Lung (tissue), 12 donors: Measurements from ENCODE around the gene GPX4. TPM values are rescaled to one million over a fixed set of nuclear protein-coding genes. Genes with fewer than 3 reads are reported as not detected.

ENCODE experiments used
- ATAC-seq: fragments of 200-7000 bp; cut with Tn5 transposase; one replicate; pipeline ENCODE4 v1.9.1; 2020; ENCODE audit warnings: moderate number of reproducible peaks; ENCODE audit not compliant: insufficient read depth, low FRiP score
- DNase-seq, 3 donors: peaks; one replicate each; pipeline ENCODE4 v3.0.0-alpha.2; 2013 to 2017
- H3K27ac ChIP-seq, 2 donors: one replicate each; pipeline ENCODE4 v1.5.1; 2013; ENCODE audit warnings: mild to moderate bottlenecking in 2 of 2, moderate library complexity in 2 of 2, control low read depth in 1 of 2, inconsistent platforms in 1 of 2, low read depth in 1 of 2, low read length in 1 of 2
- H3K27me3 ChIP-seq, 3 donors: one replicate each; pipeline ENCODE4 v1.5.1; 2013; ENCODE audit warnings: low read length in 2 of 3; ENCODE audit not compliant: control insufficient read depth in 3 of 3, insufficient read depth in 3 of 3
- H3K36me3 ChIP-seq, 4 donors: one replicate each; pipeline ENCODE4 v1.5.1; 2013; ENCODE audit warnings: low read length in 4 of 4, mild to moderate bottlenecking in 1 of 4, moderate library complexity in 1 of 4; ENCODE audit not compliant: control insufficient read depth in 4 of 4, insufficient read depth in 4 of 4
- H3K4me1 ChIP-seq, 5 donors: one replicate each; pipeline ENCODE4 v1.5.1; 2013; ENCODE audit warnings: low read length in 5 of 5, mild to moderate bottlenecking in 2 of 5, moderate library complexity in 1 of 5; ENCODE audit not compliant: control insufficient read depth in 5 of 5, insufficient read depth in 5 of 5
- H3K4me3 ChIP-seq: one replicate; pipeline ENCODE4 v1.5.1; 2013; ENCODE audit warnings: mild to moderate bottlenecking, control low read depth, moderate library complexity
- H3K9ac ChIP-seq, 2 donors: one replicate each; pipeline ENCODE4 v1.5.1; 2013; ENCODE audit warnings: low read length in 2 of 2, control low read depth in 1 of 2; ENCODE audit not compliant: insufficient read depth in 1 of 2
- H3K9me3 ChIP-seq, 4 donors: one replicate each; pipeline ENCODE4 v1.5.1; 2013; ENCODE audit warnings: low read length in 3 of 4, mild to moderate bottlenecking in 1 of 4, moderate library complexity in 1 of 4; ENCODE audit not compliant: control insufficient read depth in 4 of 4, insufficient read depth in 3 of 4
- CTCF ChIP-seq: IDR thresholded peaks from 2 replicates; pipeline ENCODE4 v1.5.1; 2012; ENCODE audit warnings: mild to moderate bottlenecking; ENCODE audit errors: control extremely low read depth, extremely low read depth
- WGBS, 2 donors: extraction: QIAGEN DNeasy Blood & Tissue Kit; methylation state at CpG; one replicate each; pipeline ENCODE4 v1.1.7; 2013; 5-methylcytosine and 5-hydroxymethylcytosine counted together
- polyA plus RNA-seq, 2 donors: library from polyadenylated mRNA; stranded (reverse); fragments of 200-250 nt; gene quantifications; one replicate each; pipeline ENCODE4 v1.2.1, GENCODE V29; 2013
- total RNA-seq, 2 donors: library from RNA; depleted of rRNA in 1 of 2; stranded (reverse); fragments of >200 nt in 1 of 2; gene quantifications; one replicate each; pipeline ENCODE4 v1.2.1, GENCODE V29; 2014 to 2021
- donor health status: control.
- donor health status: control.
- donor health status: Bipolar disorder and iron deficiency.
- donor health status: healthy.
- donor health status: DM: yes; HTN: yes; CAD: no.

GPX4 gene
- total and polyA plus RNA-seq, 4 donors = 91.6 to 1,031 (median 466) TPM

- no peak for ATAC-seq
- no peak overlapping the region for H3K27ac ChIP-seq
- no peak for TF ChIP-seq CTCF
- H3K9me3 ChIP-seq = no peaks in the 10 kb centered on the region
- peak overlapping the region; percentile 31 to 75 for H3K9ac ChIP-seq
- H3K36me3 ChIP-seq = peaks cover 0 to 37% (median 5%) of the 10 kb centered on the region in 4 donors
- DNase-seq = no peak
- peaks cover 4 to 17% (median 10%) of the 10 kb centered on the region in 5 donors for H3K4me1 ChIP-seq
- no peaks in the 10 kb centered on the region for H3K27me3 ChIP-seq
- WGBS, 2 donors = 62 to 75% methylated on average over 32 of the region's 32 CpGs
- peak overlapping the region; percentile 87 for H3K4me3 ChIP-seq
These were observed 9.8 kb upstream of the GPX4 start for GRCh38 chr19:1093811-1094553.

- H3K4me1 ChIP-seq = peaks cover 4 to 17% (median 12%) of the 10 kb centered on the region in 5 donors
- ATAC-seq = no peak
These were observed 9.2 kb upstream of the GPX4 start for GRCh38 chr19:1094655-1094977.

GRCh38 chr19:1094978-1095701 lies 8.7 kb upstream of the GPX4 start, which contains the start of gene POLR2E:
Gene POLR2E, minus strand, starts transcription at chr19:1095375. Its CDS starts 60 bp downstream, at chr19:1095315.
- 0% methylated on average over 77 to 81 of the region's 81 CpGs for WGBS, 2 donors
- DNase-seq = peak; percentile 99
- H3K27ac ChIP-seq = peak within 1 kb of the TSS; percentile 74 to 75
- no peak for TF ChIP-seq CTCF
- H3K36me3 ChIP-seq = peaks cover 0 to 26% (median 3%) of the 10 kb centered on the region in 4 donors
- no peaks in the 10 kb centered on the region for H3K27me3 ChIP-seq
- peak; percentile 95 for ATAC-seq
- H3K4me1 ChIP-seq = peaks cover 4 to 17% (median 14%) of the 10 kb centered on the region in 5 donors
- peak within 1 kb of the TSS; percentile 87 for H3K4me3 ChIP-seq
- H3K9me3 ChIP-seq = peaks cover 0 to 2% (median 0%) of the 10 kb centered on the region in 4 donors
- H3K9ac ChIP-seq = peak within 1 kb of the TSS; percentile 31 to 75

More at GRCh38 chr19:1094655-1094977, 9.2 kb upstream of the GPX4 start:
- Histone ChIP-seq H3K9me3 (no peaks in the 10 kb centered on the region), H3K36me3 (peaks cover 0 to 31% (median 3%) of the 10 kb centered on the region in 4 donors), H3K9ac (peak overlapping the region; percentile 31 to 75), H3K27ac (peak overlapping the region; percentile 74 to 75), H3K4me3 (peak overlapping the region; percentile 87), H3K27me3 (no peaks in the 10 kb centered on the region)
- 0% methylated on average over 19 of the region's 19 CpGs for WGBS, 2 donors
- TF ChIP-seq CTCF = no peak
- DNase-seq = no peak
